Stimulated activated CD8-positive, alpha-beta memory T cell treated with anti-CD3 and anti-CD28 coated beads, Interleukin-4, amount 100 ng/mL, for 4 hours (primary cell): ENCODE data around the gene TPGS2.
"Not testable (repeated sequence)": the region's sequence is repeated elsewhere in the genome, so short reads cannot be mapped to it uniquely, and the experiment has no call there.

Source experiments
- DNase-seq, 2 donors: peaks; one replicate each; pipeline ENCODE4 v3.0.0-alpha.2; 2020; ENCODE audit warnings: low read depth in 2 of 2, low spot score in 1 of 2

The TPGS2 gene

DNA sequence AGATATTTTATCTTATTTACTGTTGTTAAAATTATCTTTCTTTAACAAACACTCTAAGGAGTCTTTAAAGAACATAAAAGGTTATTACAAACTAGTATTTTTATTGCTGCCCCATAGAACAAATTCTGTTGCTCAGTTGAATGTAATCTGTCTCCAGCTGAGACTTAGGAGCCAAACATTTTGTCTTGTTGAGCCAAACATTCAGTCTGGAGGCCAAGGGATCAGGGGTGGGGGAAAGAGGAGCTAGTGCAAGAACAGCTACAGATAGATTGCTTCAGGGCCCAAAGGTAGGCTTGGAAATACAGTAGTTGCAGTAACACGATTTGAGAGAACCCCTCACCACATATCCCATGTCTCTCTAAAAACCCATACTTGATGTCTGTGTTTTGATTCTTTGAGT is 51.2 kb downstream of the TPGS2 start:
- DNase-seq: no peak

- no peak for DNase-seq
Observed at GRCh38 chr18:36776650-36777049, 52.2 kb downstream of the TPGS2 start.

DNA sequence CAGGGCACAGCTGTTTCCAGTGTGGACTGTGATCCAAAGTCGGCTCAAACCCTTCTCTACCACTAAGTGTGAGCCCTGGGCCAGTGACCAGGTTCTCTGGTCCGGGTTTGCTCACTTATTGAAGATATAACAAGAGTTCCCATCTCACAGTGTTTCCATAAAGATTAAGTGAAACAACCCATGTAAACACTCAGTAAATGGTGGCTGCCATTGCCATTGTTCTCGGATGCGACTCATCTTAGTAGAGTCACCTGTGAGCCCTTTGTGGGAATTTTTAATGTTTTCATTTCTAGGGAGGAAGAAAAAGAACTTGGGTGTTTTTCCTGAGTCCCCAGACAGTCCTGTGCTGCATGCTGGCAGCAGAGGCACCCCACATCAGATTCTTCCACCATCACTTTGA is 53.4 kb downstream of the TPGS2 start:
- no peak for DNase-seq

- DNase-seq: no peak
Observed at GRCh38 chr18:36772241-36772723, 56.5 kb downstream of the TPGS2 start.

DNA sequence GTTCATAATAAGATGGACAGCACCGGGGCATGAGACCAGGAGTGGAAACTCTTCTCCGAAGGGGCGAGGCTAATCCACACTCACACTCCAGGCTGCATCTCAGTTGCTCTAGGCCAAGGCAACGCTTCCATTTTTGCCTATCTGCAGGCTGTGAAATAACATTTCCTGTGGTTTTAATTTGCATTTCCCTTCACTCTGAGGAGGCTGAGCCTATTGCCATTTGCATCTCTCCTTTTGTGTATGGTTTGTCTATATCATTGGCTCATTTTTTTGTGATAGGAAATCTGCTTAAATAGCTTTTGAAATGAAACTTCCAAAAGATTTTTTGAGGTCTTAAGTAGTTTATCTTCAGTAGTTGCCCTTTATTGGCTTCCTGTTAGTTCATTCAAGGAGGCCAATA is 57.6 kb downstream of the TPGS2 start:
- DNase-seq: no peak

DNA sequence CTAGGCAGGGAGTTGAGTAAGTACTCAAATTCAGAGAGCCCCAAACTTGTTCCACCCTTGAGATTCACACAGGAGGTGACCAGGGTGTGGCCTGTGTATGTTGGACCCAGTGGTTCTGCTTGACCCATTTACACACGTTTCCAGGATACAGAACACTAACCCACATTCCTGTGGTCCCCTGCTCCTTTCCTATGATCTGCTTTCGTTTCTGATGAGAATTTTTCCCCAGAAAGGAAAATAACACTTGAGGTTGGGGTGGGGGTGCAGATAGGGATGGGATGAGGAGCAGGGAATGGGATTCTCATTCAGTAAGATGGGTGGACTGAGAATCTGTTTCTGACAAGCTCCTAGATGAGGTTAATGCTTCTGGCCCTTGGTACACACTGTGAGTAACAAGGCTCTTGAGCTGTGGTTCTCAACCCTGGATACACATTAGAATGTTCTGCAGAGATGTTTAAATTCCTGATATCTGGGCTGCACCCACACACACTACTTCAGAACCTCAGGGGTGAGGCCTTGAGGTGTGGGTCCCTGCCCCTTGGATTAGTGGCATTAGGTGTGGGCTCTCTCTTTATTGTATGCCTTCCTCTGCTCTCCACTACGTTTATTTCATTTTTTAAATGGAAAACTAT is 58.4 kb downstream of the TPGS2 start:
- no peak for DNase-seq

- no peak for DNase-seq
Observed at GRCh38 chr18:36769611-36770314, 59.0 kb downstream of the TPGS2 start.

- DNase-seq: no peak
Observed at GRCh38 chr18:36769172-36769571, 59.6 kb downstream of the TPGS2 start.

DNA sequence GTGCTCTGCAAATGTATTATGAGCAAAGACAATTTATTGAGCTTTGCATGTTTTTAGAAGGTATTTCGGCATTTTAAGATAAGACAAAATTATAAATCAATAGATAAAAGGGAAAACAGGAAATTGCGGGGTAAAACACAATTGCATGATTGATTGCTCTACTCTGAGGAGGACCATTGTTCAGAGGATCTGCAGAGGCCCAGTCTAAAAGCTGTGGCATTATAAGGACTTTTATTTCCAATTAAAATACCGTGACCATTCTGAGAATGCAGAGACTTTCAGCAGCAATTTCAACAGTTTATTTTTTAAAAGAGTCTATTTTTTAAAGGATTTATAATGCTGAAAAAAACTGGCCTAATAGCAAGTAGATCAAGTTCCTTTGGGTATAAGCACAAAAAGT is 62.0 kb downstream of the TPGS2 start:
- no peak for DNase-seq

- not testable (repeated sequence) for DNase-seq
Observed at GRCh38 chr18:36762965-36763364, 65.8 kb downstream of the TPGS2 start.

DNA sequence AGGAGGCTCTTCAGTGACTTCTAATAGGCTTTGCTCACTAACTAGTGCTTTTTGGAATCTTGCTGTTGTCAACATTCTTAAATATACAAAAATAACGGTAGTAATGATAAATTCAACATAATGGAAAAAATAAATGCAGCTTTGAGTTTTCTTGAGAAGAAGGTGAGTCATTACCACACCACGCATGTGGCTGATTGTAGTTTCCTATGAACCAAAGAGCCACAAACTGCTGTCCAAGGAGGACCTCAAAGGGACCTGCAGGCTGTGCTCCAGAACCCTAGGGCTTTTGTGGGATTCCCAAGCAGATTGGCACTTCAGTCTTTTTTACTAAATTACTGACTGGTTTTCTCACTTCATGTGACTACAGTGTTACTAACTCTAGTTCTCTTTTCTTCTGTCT is 66.7 kb downstream of the TPGS2 start:
- DNase-seq: no peak

DNA sequence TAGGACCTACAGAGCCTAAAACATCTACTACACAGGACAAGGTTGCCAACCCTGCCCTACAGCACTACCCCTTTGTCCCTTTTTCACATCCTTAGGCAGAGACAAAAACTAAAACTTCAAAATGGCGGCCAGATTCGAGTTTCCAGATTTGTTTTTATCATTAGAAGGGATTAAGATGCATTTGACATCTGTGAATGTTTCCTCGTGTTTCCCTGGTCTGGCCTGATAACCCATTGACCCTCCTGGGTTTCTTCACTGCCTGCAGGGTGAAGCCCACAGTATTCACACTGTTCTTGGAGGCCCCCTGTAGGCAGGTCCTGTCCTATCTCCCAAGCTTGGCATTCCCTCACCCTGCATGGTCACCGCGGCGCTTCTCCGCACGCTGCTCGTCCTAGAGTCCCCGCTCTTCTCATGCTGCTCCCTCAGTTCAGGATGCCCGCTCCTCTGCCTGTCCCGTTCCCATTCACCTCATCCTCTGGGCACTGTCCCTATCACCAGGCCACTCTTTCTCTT is 67.6 kb downstream of the TPGS2 start:
- no peak for DNase-seq

GRCh38 chr18:36760598-36760997 is 68.2 kb downstream of the TPGS2 start:
- DNase-seq: no peak

DNA sequence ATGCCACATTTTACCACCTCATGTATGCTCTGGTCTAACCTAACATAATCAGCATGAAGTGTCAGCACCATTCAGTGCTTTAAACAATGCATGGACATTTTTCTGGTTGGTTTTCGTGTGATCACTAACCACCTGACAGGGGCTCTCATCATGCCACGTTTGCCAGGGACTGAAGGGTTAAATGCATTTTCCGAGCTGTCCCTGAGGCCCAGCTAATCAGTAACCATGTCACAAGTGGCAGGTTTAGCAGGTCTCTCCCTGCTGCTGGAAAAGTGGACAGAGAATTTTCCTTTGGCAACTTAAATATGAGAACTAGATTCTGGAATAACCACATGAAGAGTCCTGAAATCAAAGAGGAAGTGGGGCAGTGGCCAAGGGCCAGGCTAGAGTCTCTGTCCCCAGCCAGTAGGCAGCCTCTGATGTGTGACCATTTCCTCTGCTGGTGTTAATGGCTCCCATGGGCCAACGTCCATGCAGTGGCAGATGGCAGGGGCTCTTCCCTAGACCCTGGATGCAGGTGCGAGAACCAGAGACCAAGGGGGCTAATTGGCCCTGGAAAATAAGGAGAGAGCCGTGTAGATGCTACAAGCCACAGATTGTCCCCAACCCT is 69.5 kb downstream of the TPGS2 start:
- no peak for DNase-seq

DNA sequence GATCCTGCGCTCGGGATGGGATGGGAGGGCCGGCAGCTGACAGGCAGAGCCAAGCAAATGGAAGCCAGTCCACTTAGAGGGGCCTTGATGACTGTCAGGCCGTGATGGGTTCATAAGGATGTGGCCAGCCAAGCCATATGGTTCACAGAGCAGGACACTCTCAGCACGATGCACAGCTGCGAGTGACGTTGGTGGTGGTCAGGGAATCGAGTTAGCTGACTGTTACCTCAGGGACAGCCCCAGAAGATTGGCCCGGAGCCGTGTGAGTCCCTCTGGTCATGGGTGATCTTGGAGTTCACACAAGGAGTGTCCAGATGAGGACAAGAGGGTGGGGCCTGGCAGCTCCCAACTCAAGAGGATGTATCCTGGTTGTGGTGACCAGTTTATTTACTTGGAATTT is 70.2 kb downstream of the TPGS2 start:
- DNase-seq: no peak

- DNase-seq: no peak
Observed at GRCh38 chr18:36757991-36758390, 70.8 kb downstream of the TPGS2 start.

- DNase-seq: no peak
Observed at GRCh38 chr18:36757081-36757480, 71.7 kb downstream of the TPGS2 start.

DNA sequence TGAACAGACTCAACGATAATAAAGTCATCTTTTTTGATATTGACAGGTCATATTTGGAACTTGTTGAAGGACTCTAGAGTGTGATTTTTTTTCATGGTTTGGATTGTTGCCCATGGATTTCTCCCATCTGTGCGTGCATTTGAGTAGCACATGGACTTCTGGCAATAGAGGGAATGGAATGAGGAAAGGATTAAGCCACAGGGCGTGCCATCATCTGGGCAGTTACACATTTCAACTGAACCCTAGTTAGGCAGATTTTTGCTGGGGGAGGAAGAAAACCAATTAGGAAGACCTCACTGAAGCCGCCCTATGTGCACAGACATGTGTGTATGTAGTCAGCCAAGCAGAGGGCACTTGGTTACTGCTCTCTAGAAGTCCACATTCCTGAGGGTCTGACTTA is 72.6 kb downstream of the TPGS2 start:
- no peak for DNase-seq

GRCh38 chr18:36752929-36753865 is 75.6 kb downstream of the TPGS2 start:
- DNase-seq: no peak

GRCh38 chr18:36745219-36745975 is 83.4 kb downstream of the TPGS2 start:
- no peak for DNase-seq
